H1 (cell line): ENCODE results near the gene FBXO28. TPM values are rescaled to one million over a fixed set of nuclear protein-coding genes. Genes with fewer than 3 reads are reported as not detected.

ENCODE experiments used
- CTCF ChIA-PET: fragments of 300-600 bp; sonication (Branson Sonifier 250); formaldehyde crosslinking; loops from one replicate; lab custom pipeline; 2021; ENCODE audit not compliant: partially characterized antibody; lab: Charles Lee
- POLR2A ChIA-PET: fragments of 300-600 bp; sonication (Branson Sonifier 250); formaldehyde crosslinking; loops from one replicate; lab custom pipeline; 2021; ENCODE audit warnings: inconsistent platforms; ENCODE audit not compliant: partially characterized antibody; lab: Charles Lee
- DNase-seq, 2 experiments: peaks; one replicate each; pipeline versions ENCODE4 v3.0.0 to v3.0.0-alpha.2; 2010 to 2022; ENCODE audit warnings: low spot score in 2 of 2, low read depth in 1 of 2, mixed read lengths in 1 of 2
- FAIRE-seq: peaks from 2 replicates; lab custom pipeline; 2011; peaks lifted over from hg19 to GRCh38; lab: Jason Lieb, UNC
- H2AFZ ChIP-seq: 2 replicates; pipeline ENCODE4 v1.8.1; 2012; ENCODE audit warnings: low read length, inconsistent platforms
- H2AK5ac ChIP-seq: 2 replicates; pipeline ENCODE4 v1.6.1; 2013; ENCODE audit warnings: low read depth, low read length
- H2BK120ac ChIP-seq: replicated peaks from 2 replicates; pipeline ENCODE3; 2013; ENCODE audit warnings: low read depth, low read length, inconsistent platforms
- H2BK12ac ChIP-seq: 2 replicates; pipeline ENCODE4 v1.6.1; 2013; ENCODE audit warnings: low read depth, low read length
- H2BK15ac ChIP-seq: 2 replicates; pipeline ENCODE4 v1.6.1; 2013; ENCODE audit warnings: low read length
- H2BK20ac ChIP-seq: 2 replicates; pipeline ENCODE4 v1.6.1; 2013; ENCODE audit warnings: low read length
- H2BK5ac ChIP-seq: 2 replicates; pipeline ENCODE4 v1.6.1; 2013; ENCODE audit warnings: low read depth, low read length
- H3K14ac ChIP-seq: 2 replicates; pipeline ENCODE4 v1.6.1; 2013; ENCODE audit warnings: inconsistent platforms; ENCODE audit not compliant: insufficient read length
- H3K18ac ChIP-seq: 2 replicates; pipeline ENCODE4 v1.6.1; 2013; ENCODE audit warnings: low read length; ENCODE audit errors: extremely low read depth
- H3K23ac ChIP-seq: 2 replicates; pipeline ENCODE4 v1.6.1; 2013; ENCODE audit warnings: inconsistent platforms; ENCODE audit not compliant: insufficient read length
- H3K23me2 ChIP-seq: 2 replicates; pipeline ENCODE4 v1.6.1; 2013; ENCODE audit warnings: low read depth, low read length
- H3K27ac ChIP-seq: 2 replicates; pipeline ENCODE4 v1.6.1; 2011; ENCODE audit warnings: low read depth, low read length, inconsistent platforms
- H3K27me3 ChIP-seq, 4 experiments: replicated peaks in 1 of 4; 1 replicate in 1 of 4; 2 replicates in 3 of 4; pipeline versions ENCODE4 v1.6.1 to v1.8.1; 2011 to 2013; ENCODE audit warnings: low read length in 3 of 4, mild to moderate bottlenecking in 3 of 4, inconsistent platforms in 2 of 4, mixed read lengths in 2 of 4, moderate library complexity in 1 of 4; ENCODE audit not compliant: control insufficient read depth in 3 of 4, insufficient read depth in 3 of 4; ENCODE audit errors: extremely low read depth in 1 of 4
- H3K36me3 ChIP-seq, 4 experiments: 2 replicates each; pipeline versions ENCODE4 v1.6.1 to v1.8.1; 2011 to 2013; ENCODE audit warnings: mild to moderate bottlenecking in 4 of 4, low read length in 3 of 4, moderate library complexity in 2 of 4, control low read depth in 1 of 4, inconsistent platforms in 1 of 4; ENCODE audit not compliant: insufficient read depth in 4 of 4, control insufficient read depth in 2 of 4
- H3K4ac ChIP-seq: replicated peaks from 2 replicates; pipeline ENCODE3; 2013; ENCODE audit warnings: low read length, low read depth, mixed read lengths, inconsistent platforms; ENCODE audit not compliant: insufficient read length
- H3K4me1 ChIP-seq, 4 experiments: replicated peaks in 1 of 4; 1 replicate in 1 of 4; 2 replicates in 3 of 4; pipeline versions ENCODE4 v1.6.1 to v1.8.1; 2011 to 2013; ENCODE audit warnings: low read length in 3 of 4, inconsistent platforms in 2 of 4, mixed read lengths in 1 of 4; ENCODE audit not compliant: insufficient read depth in 4 of 4, control insufficient read depth in 3 of 4
- H3K4me2 ChIP-seq, 2 experiments: 2 replicates each; pipeline versions ENCODE4 v1.6.1 to v1.8.1; 2011 to 2013; ENCODE audit warnings: low read depth in 2 of 2, low read length in 2 of 2, control low read depth in 1 of 2, inconsistent platforms in 1 of 2, mild to moderate bottlenecking in 1 of 2; ENCODE audit not compliant: insufficient read depth in 1 of 2
- H3K4me3 ChIP-seq, 4 experiments: fragments of 200-600, 300-600 bp in 1 of 4; sonication (generic), shearing (Covaris generic), sonication (Bioruptor Twin) in 1 of 4; 2 replicates each; pipeline versions ENCODE4 v1.5.1 to v1.8.1; 2011 to 2016; ENCODE audit warnings: low read length in 4 of 4, low read depth in 3 of 4, control low read depth in 2 of 4, inconsistent platforms in 2 of 4, mild to moderate bottlenecking in 2 of 4, mixed read lengths in 1 of 4, moderate library complexity in 1 of 4; ENCODE audit not compliant: insufficient read depth in 2 of 4; ENCODE audit errors: extremely low read depth in 1 of 4
- H3K56ac ChIP-seq: replicated peaks from 2 replicates; pipeline ENCODE3; 2013; ENCODE audit warnings: low read depth, mild to moderate bottlenecking, mixed read lengths, low read length, inconsistent platforms; ENCODE audit not compliant: insufficient read length
- H3K79me1 ChIP-seq: 2 replicates; pipeline ENCODE4 v1.6.1; 2013; ENCODE audit warnings: low read depth, low read length, control low read depth
- H3K79me2 ChIP-seq, 2 experiments: 2 replicates each; pipeline versions ENCODE4 v1.6.1 to v1.8.1; 2012 to 2013; ENCODE audit warnings: low read length in 2 of 2, mild to moderate bottlenecking in 2 of 2, inconsistent platforms in 1 of 2; ENCODE audit not compliant: insufficient read depth in 2 of 2, control insufficient read depth in 1 of 2
- H3K9ac ChIP-seq, 4 experiments: replicated peaks in 1 of 4; 1 replicate in 1 of 4; 2 replicates in 3 of 4; pipeline versions ENCODE4 v1.6.1 to v1.8.1; 2011 to 2013; ENCODE audit warnings: low read depth in 3 of 4, low read length in 3 of 4, control low read depth in 2 of 4, mild to moderate bottlenecking in 2 of 4, moderate library complexity in 2 of 4, inconsistent platforms in 1 of 4; ENCODE audit errors: extremely low read depth in 1 of 4
- H3K9me3 ChIP-seq, 2 experiments: 2 replicates each; pipeline versions ENCODE4 v1.6.1 to v1.8.1; 2012 to 2013; ENCODE audit warnings: mild to moderate bottlenecking in 2 of 2, moderate library complexity in 2 of 2, control low read depth in 1 of 2, inconsistent platforms in 1 of 2, low read depth in 1 of 2, low read length in 1 of 2, mixed read lengths in 1 of 2; ENCODE audit not compliant: insufficient read depth in 2 of 2
- H4K20me1 ChIP-seq, 2 experiments: replicated peaks in 1 of 2; 2 replicates each; pipeline versions ENCODE3 to v1.8.1; 2011 to 2013; ENCODE audit warnings: inconsistent platforms in 2 of 2, low read length in 2 of 2, mild to moderate bottlenecking in 1 of 2; ENCODE audit not compliant: insufficient read depth in 2 of 2, control insufficient read depth in 1 of 2
- H4K5ac ChIP-seq: 2 replicates; pipeline ENCODE4 v1.6.1; 2013; ENCODE audit warnings: low read length, low read depth, mixed read lengths, inconsistent platforms; ENCODE audit not compliant: insufficient read length
- H4K8ac ChIP-seq: 2 replicates; pipeline ENCODE4 v1.8.0; 2013; ENCODE audit warnings: mild to moderate bottlenecking, moderate library complexity, low read length, inconsistent platforms; ENCODE audit not compliant: insufficient read depth; ENCODE audit errors: extremely low read depth
- H4K91ac ChIP-seq: replicated peaks from 2 replicates; pipeline ENCODE3; 2013; ENCODE audit warnings: low read length, mixed read lengths, inconsistent platforms; ENCODE audit not compliant: insufficient read length
- BCL11A ChIP-seq, 2 experiments: IDR thresholded peaks; one replicate each; pipeline ENCODE4 v1.6.1; 2011; ENCODE audit warnings: low read depth in 2 of 2, low read length in 2 of 2, mild to moderate bottlenecking in 2 of 2
- GABPA ChIP-seq: IDR thresholded peaks from 2 replicates; pipeline ENCODE4 v1.6.1; 2011; ENCODE audit warnings: mild to moderate bottlenecking, low read length, moderate library complexity, borderline replicate concordance; ENCODE audit not compliant: insufficient read depth
- HDAC6 ChIP-seq: IDR thresholded peaks from one replicate; pipeline ENCODE4 v1.7.1; 2012; ENCODE audit warnings: low read depth, mild to moderate bottlenecking, inconsistent platforms, low read length, moderate library complexity
- RNF2 ChIP-seq: fragments of 200-900, 300-1000 bp; sonication (generic); IDR thresholded peaks from 2 replicates; pipeline ENCODE4 v1.7.1; 2016; ENCODE audit warnings: borderline replicate concordance, low read depth, mild to moderate bottlenecking, antibody characterized with exemption, low read length; ENCODE audit not compliant: poor library complexity, severe bottlenecking; ENCODE audit errors: missing control alignments
- SIN3A ChIP-seq, 2 experiments: IDR thresholded peaks in 1 of 2; conservative IDR thresholded peaks in 1 of 2; 2 replicates each; pipeline ENCODE4 v1.6.1; 2011 to 2012; ENCODE audit warnings: low read length in 2 of 2, improper control_type of control experiment in 1 of 2, low read depth in 1 of 2, mild to moderate bottlenecking in 1 of 2
- WGBS, 2 experiments: shearing (Covaris generic) in 1 of 2; methylation state at CpG; one replicate each; pipeline versions ENCODE4 v1.1.6 to v1.1.7; 2013 to 2015; ENCODE audit warnings: low lambda C conversion rate in 2 of 2, mixed read lengths in 2 of 2, inconsistent platforms in 1 of 2, low coverage in 1 of 2, missing lambda C conversion rate in 1 of 2; ENCODE audit not compliant: insufficient replicate concordance in 2 of 2, insufficient coverage in 1 of 2, insufficient read length in 1 of 2; ENCODE audit errors: extremely low coverage in 1 of 2, missing lambda C conversion rate in 1 of 2; 5-methylcytosine and 5-hydroxymethylcytosine counted together
- polyA plus RNA-seq, 7 experiments: library from polyadenylated mRNA; depleted of rRNA in 3 of 7; stranded (reverse) in 5 of 7; unstranded in 2 of 7; fragments of >200 nt in 5 of 7; fragments of 200-250 nt in 2 of 7; gene quantifications; 1 replicate in 5 of 7; 2 replicates in 1 of 7; 4 replicates in 1 of 7; pipeline versions ENCODE4 v1.2.1 to v1.2.3, GENCODE V29; 2011 to 2013; ENCODE audit warnings: missing spikeins in 2 of 7, mixed read lengths in 2 of 7
- total RNA-seq: library from RNA; stranded (reverse); fragmentation: NEBNext Ultra II Directional; extraction: Animal tissue kit (Norgen Biotek cat#: 25700); gene quantifications from 2 replicates; pipeline ENCODE4 v1.2.1, GENCODE V29; 2021
- TF ChIP-seq, protein P1 (sequence below): IDR thresholded peaks from 2 replicates; pipeline ENCODE4 v1.6.1; 2012; ENCODE audit warnings: inconsistent platforms
- TF ChIP-seq, protein P2 (sequence below): IDR thresholded peaks from 2 replicates; pipeline ENCODE4 v1.6.1; 2011; ENCODE audit warnings: low read length, improper control_type of control experiment

FBXO28 gene
- total and polyA plus RNA-seq, 2 of the 8 experiments (the other 6 are each of a cell fraction or from before 2014, with no cell fraction given): 10.3 to 42.5 TPM

- H3K4me1 ChIP-seq: peaks cover 0 to 3% (median 0%) of the 10 kb centered on the region in 4 experiments; a peak in 1 of 7 replicates
- H3K9me3 ChIP-seq: no peaks in the 10 kb centered on the region
- no peaks in the 10 kb centered on the region for H4K20me1 ChIP-seq
- H3K79me1 ChIP-seq: no peaks in the 10 kb centered on the region
- no peaks in the 10 kb centered on the region for H3K27me3 ChIP-seq
- no peak overlapping the region for H3K4ac ChIP-seq
- no peak overlapping the region for H3K23ac ChIP-seq
- H3K23me2 ChIP-seq: no peaks in the 10 kb centered on the region
- no peak overlapping the region for H4K91ac ChIP-seq
- H4K5ac ChIP-seq: no peak overlapping the region
- DNase-seq: no peak
- ChIA-PET POLR2A (no interaction called here), CTCF (interaction anchor here (1.1 to 2.8 kb wide), 3 partner anchors 13 to 308 kb away, joined by 3 to 20 read pairs (median 3); no protein-coding TSS in a partner anchor)
- H3K27ac ChIP-seq: no peak overlapping the region
- H2AFZ ChIP-seq: no peak overlapping the region
- no peaks in the 10 kb centered on the region for H3K36me3 ChIP-seq
- no peaks in the 10 kb centered on the region for H3K79me2 ChIP-seq
- FAIRE-seq: no peak
- no peak overlapping the region for H2BK12ac ChIP-seq
- no peak overlapping the region for H3K14ac ChIP-seq
- 30% methylated on average over 5 of the region's 5 CpGs; no CpG with 5 or more reads in 1 of the 2 experiments for WGBS, 2 experiments
- no peak overlapping the region for H2BK5ac ChIP-seq
- no peak overlapping the region for H3K4me2 ChIP-seq
- no peak overlapping the region for H3K56ac ChIP-seq
- no peak overlapping the region for H2BK120ac ChIP-seq
- no peak overlapping the region for H3K9ac ChIP-seq
- no peak overlapping the region for H2BK20ac ChIP-seq
- no peak overlapping the region for H3K18ac ChIP-seq
- no peak overlapping the region for H2AK5ac ChIP-seq
- H2BK15ac ChIP-seq: no peak overlapping the region
- no peak overlapping the region for H4K8ac ChIP-seq
- H3K4me3 ChIP-seq: no peak overlapping the region
- TF ChIP-seq, protein P1, sequence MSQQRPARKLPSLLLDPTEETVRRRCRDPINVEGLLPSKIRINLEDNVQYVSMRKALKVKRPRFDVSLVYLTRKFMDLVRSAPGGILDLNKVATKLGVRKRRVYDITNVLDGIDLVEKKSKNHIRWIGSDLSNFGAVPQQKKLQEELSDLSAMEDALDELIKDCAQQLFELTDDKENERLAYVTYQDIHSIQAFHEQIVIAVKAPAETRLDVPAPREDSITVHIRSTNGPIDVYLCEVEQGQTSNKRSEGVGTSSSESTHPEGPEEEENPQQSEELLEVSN: no peak
- TF ChIP-seq, protein P2, sequence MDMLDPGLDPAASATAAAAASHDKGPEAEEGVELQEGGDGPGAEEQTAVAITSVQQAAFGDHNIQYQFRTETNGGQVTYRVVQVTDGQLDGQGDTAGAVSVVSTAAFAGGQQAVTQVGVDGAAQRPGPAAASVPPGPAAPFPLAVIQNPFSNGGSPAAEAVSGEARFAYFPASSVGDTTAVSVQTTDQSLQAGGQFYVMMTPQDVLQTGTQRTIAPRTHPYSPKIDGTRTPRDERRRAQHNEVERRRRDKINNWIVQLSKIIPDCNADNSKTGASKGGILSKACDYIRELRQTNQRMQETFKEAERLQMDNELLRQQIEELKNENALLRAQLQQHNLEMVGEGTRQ: no peak
- TF ChIP-seq BCL11A (IDR thresholded peaks at IDR 0.05; ENCODE audit: low read depth in 2 of 2, low read length in 2 of 2): no peak
- TF ChIP-seq SIN3A (conservative IDR thresholded peaks at IDR 0.05 in 1 of 2, IDR thresholded peaks at IDR 0.05 in 1 of 2; ENCODE audit: low read depth in 1 of 2, low read length in 2 of 2): no peak
- no peak for TF ChIP-seq RNF2
- TF ChIP-seq GABPA: no peak
- no peak for TF ChIP-seq HDAC6
Observed at GRCh38 chr1:224064150-224064549, 49.8 kb upstream of the FBXO28 start.
